NCI-H524 treated with DMSO at 0.1 percent for 48 hours (cell line): ENCODE results near the gene UNC119.
A peak's percentile ranks its signal among the peaks of the same experiment; 100 is the strongest.

Source experiments
- DNase-seq: peaks from one replicate; lab custom pipeline; 2025; lab: John Stamatoyannopoulos, UW

Gene UNC119

GRCh38 chr17:28573040-28573380 is 20.6 kb upstream of the UNC119 start:
- DNase-seq = no peak

GRCh38 chr17:28572259-28573039 is 20.0 kb upstream of the UNC119 start:
- no peak for DNase-seq

GRCh38 chr17:28571361-28572122 is 19.1 kb upstream of the UNC119 start, which contains the start of gene PIGS:
Gene PIGS (minus strand): TSS chr17:28571524. CDS start chr17:28571496, 28 bp downstream.
- peak; percentile 93 for DNase-seq

GRCh38 chr17:28570716-28571360 is 18.4 kb upstream of the UNC119 start:
- DNase-seq = no peak

- no peak for DNase-seq
Measured at GRCh38 chr17:28569446-28569845, 17.0 kb upstream of the UNC119 start.

GRCh38 chr17:28567604-28568003 is 15.2 kb upstream of the UNC119 start:
- DNase-seq = no peak

- no peak for DNase-seq
Measured at GRCh38 chr17:28563475-28563874, 11.1 kb upstream of the UNC119 start.

- no peak for DNase-seq
Measured at GRCh38 chr17:28555022-28555421, 2.6 kb upstream of the UNC119 start.

GRCh38 chr17:28554565-28554964 is 2.1 kb upstream of the UNC119 start:
- DNase-seq = no peak

- DNase-seq = no peak
Measured at GRCh38 chr17:28553000-28553505, 629 bp upstream of the UNC119 start.

GRCh38 chr17:28551421-28552175 is 826 bp downstream of the UNC119 start:
- no peak for DNase-seq

- DNase-seq = no peak
Measured at GRCh38 chr17:28550858-28551257, 1.6 kb downstream of the UNC119 start.

GRCh38 chr17:28549236-28550132 is 2.9 kb downstream of the UNC119 start:
- no peak for DNase-seq

GRCh38 chr17:28548417-28549130 is 3.9 kb downstream of the UNC119 start:
- DNase-seq = no peak

- peak; percentile 47 for DNase-seq
Measured at GRCh38 chr17:28547623-28548416, 4.6 kb downstream of the UNC119 start.

- DNase-seq = no peak
Measured at GRCh38 chr17:28547096-28547622, 5.3 kb downstream of the UNC119 start.

GRCh38 chr17:28545787-28546415 is 6.5 kb downstream of the UNC119 start:
- DNase-seq = no peak

GRCh38 chr17:28545141-28545503 is 7.3 kb downstream of the UNC119 start:
- DNase-seq = no peak
